HG02763 (cell line): ENCODE results near the gene KRT80.

Experiments
- ATAC-seq: cut with Tn5 transposase; IDR thresholded peaks from one replicate; pipeline ENCODE4 v1.9.1; 2021; ENCODE audit warnings: mild to moderate bottlenecking, moderate library complexity; ENCODE audit not compliant: unreplicated experiment

Gene KRT80

DNA sequence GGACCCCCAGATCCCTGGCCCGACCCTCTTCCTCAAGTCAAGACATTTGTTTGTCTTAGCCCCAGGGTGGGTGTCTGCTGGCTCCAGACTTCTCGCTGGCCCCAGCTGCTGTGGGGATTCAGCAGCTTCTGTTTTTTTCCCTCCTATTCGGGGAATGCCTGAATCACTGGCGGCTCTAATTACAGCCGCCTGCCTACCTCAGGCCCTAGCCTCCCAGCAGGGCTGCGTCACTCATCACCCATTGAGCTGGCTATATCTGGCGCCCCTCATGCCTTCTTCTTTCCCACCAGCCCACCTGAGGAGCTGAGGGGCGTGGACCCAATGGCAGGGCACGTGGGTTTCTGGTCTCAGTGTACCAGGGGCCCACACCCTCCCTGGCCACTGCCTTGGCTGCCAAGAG, 10.1 kb downstream of the KRT80 start:
- ATAC-seq: no peak

DNA sequence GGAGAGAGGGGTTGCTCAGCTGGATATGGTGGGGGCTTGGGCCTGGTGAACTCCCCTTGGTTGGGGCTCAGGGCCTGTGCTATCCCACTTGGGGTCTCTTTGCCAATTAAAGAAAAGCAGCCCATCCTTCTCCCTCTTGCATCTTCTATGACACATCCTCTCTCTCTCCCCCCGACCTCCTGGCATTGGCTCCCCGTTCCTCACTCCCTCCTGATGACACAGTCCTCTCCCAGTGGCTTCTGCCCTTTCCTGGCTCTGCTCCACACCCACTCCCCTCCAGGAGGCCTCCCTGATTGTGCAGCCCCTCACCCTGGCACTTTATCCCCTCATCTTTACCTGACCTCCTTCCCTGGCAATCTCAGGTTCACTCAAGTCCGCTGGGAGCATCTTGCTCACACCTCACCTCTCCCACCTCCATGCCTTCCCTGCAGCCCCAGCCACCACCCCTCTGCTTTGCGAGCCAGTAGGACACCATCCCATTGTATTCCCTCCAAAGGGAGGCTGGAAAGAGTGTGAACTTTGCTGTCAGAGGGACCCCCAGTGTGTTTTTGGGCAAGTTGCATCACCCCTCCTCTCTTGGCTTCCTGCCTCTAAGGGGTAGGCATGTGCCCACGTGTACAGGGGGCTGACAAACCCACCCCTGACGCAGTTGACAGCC, 10.7 kb downstream of the KRT80 start:
- no peak for ATAC-seq

GRCh38 chr12:52179396-52179973, 12.3 kb downstream of the KRT80 start:
- no peak for ATAC-seq

DNA sequence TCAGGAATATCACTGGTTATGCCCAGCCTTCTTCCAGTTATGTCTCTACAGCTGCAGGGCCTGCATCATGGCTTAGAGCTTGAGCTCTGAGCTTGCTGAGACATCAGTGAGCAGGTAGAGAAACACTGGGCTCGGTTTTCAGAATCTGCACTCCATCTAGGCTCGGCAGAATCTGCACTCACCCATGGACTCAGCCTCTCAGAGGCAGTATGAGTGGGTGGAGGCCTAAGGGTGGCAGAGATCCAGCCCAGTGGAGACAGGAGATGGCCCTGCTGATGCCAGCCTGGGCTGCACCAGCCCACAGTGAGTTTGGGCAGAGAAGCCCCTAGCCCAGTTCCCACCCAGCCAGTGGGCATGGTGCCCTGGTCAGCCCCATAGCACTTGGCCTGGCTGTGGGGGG, 12.8 kb downstream of the KRT80 start:
- ATAC-seq: no peak

DNA sequence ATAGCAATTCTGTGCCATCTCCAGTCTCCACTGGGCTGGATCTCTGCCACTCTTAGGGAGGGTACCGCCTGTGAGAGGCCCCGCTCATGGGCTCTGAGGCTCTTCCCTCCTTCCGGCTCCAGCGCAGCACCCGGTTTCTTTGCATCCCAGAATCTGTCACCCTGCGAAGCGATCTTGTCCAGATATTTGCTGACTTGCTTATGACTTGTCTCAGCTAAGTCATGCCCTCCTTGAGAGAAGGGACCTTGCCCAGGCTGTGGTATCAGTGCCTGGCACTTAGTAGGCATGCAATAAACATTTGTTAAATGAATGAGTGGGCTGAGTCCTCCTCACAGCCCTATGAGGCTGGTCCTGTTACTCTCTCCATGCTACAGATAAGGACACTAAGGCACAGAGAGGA, 13.4 kb downstream of the KRT80 start:
- no peak for ATAC-seq

- ATAC-seq: no peak
These were observed 16.2 kb downstream of the KRT80 start for GRCh38 chr12:52175371-52176350.

DNA sequence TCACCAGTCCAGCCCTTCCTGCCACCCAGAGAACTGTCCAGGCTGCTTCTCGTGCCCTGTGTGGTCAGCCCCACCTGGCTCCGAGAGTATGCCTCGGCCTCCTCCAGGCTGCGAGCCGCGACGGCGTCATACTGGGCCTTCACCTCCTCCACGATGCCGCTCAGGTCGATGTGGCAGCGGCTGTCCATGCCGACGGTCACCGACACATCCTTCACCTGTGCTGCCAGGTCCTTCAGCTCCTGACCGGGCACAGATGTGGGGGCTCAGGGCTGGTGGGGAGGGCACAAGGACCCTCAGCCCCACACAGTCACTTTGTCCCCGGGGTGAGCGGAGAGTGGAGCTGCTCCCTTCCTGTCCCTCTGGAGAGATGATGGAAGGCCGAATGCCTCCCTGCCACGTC, 18.3 kb downstream of the KRT80 start:
- no peak for ATAC-seq

DNA sequence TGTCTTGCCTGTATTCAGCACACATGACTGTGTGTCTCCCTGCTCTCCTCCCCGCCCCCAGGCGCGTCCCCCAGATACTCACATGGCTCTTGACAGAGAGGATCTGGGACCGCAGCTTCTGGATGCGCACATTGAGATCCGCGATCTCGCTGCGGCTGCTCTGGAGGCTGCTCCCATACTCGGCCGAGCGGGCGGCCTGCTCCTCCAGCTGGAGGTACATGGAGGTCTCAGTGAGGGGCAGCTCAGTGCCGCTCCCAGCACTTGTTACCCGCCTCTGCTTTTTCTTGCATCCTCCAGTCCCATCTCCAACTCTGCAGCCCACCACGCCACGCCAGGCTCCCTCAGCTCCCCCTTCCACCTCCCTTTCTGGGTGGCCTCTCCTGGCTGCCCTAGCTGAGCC, 18.9 kb downstream of the KRT80 start:
- no peak for ATAC-seq

DNA sequence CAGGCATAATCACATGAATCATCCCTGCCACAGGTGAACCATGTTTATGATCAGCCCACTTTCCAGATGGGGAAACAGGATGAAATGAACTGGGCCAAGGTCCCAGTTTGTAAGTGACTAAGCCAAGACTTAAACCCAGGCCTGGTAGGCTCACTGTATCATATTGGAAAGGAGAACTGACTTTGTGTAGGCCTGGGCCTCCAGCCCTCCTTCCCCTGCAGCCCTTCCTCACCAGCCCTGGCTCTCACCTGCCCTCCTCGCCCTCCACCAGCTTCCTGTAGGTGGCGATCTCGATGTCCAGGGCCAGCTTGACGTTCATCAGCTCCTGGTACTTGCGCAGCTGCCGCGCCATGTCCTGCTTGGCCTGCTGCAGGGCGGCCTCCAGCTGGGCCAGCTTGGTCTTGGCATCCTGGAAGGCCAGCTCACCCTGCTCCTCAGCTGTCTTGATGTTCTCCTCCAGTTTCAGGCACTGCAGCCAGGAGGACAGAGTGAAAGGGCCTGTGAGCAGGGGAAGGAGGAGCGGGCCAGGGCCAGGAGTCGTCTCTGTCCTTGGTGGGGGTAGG, 19.8 kb downstream of the KRT80 start:
- no peak for ATAC-seq

DNA sequence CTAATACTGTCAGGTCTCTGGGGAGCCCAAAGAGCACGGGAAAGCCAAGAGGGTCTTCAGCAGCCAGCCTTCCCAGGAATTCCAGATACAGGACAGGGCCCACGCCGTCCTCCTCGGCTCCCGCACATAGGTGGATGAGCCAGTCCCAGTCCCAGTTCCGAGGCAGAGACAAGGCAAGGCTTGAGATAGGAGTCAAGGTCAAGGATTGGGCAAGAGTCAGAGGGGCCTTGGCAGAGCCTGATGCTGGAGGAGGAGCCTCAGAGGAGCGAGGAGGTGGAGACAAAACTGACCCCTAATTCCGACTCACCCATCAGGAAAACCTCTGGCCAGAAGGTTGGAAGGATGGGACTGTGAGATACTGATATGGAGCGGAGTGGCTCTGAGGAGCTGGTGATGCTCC, 21.0 kb downstream of the KRT80 start:
- ATAC-seq: no peak

DNA sequence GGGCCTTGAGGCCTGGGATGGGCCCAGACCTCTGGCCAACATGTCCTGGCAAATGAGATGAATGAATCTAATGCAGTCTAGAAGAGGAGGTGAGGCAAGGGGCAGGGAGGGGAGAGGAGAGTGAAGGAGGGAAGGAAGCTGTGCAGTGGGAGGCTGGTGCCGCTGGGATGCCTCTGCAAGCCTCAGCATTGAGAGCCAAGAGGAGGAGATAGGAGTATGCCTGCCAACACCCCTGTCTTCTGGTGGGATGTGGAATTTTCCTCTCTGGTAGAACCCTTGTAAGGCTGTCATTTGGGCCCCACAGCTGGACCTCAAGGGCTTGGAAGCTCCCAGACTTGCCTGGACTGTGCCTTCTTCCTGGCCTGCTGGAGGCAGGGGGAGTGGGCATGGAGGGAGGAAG, 21.9 kb downstream of the KRT80 start:
- no peak for ATAC-seq

- no peak for ATAC-seq
These were observed 23.6 kb downstream of the KRT80 start for GRCh38 chr12:52168019-52168717.

DNA sequence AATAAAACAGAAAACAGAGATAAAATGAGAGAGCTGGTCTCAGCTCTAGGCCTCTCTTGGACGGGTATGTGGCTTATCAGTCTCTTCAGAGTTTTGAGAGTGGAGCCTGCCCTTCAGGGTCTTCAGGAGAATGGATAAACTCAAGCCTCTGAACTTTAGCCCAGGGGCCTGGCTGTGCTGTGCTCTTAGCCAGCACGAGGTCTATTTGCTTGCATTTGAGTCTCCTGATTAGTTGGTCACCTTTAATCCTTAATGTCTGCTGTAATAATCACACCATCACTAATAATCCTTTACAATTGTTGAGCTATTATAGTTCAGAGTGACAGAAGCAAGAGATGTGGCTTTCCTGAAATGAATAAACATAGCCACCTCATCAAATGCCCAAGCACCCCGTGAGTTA, 24.3 kb downstream of the KRT80 start:
- no peak for ATAC-seq

GRCh38 chr12:52166672-52167071, 25.1 kb downstream of the KRT80 start:
- ATAC-seq: no peak

GRCh38 chr12:52165096-52165855, 26.5 kb downstream of the KRT80 start:
- ATAC-seq: no peak

DNA sequence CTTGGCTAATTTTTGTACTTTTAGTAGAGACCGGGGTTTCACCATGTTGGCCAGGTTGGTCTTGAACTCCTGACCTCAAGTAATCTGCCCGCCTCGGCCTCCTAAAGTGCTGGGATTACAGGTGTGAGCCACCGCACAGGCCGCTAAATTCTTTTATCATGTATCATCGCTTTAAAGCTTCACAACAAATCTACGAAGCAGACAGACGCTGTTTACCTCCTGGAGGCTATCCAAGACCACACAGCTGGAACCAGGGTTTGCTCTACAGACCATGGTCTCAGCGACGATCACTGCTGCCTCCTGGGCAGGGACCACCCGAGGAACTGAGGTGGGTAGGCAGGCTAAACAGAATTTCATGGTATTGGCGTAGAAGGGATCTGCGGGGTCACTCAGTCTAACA, 27.2 kb downstream of the KRT80 start:
- no peak for ATAC-seq

DNA sequence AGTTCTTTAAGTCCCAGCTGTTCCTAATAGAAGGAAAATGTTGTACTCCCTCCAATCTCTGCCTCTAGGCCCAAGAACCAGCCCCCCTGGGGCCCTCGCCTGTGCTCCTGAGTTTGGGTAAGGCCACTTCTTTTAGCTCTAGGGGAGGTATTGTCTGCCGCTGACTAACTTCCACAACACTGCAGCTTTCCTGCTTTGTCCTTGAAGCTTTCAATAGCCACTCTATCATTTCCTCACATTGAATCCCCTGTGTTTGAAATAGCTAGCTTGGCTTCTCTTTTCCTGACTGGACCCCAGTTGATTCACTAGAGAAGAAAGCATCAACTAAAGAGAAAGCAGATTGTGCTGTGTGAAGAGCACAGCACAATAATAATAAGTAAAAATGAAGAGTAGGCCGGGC, 28.8 kb downstream of the KRT80 start:
- no peak for ATAC-seq

DNA sequence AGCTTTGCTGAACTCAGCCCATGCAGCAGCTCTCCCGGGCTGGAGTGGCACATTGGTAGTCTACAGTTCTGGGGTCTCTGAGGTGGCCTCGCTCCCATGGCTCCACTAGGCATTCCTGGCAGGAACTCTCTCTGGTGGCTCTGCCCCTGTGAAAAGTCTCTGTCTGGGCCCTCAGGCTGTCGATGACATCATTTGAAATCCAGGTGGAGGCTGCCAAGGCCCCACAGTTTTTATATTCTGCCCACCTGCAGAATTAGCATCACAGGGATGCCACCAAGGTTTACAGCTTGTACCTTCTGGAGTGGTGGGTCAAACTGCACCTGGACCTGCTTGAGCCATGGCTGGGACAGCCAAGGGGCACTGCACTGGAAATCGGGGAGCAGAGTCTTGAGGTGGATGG, 31.6 kb downstream of the KRT80 start:
- ATAC-seq: no peak

DNA sequence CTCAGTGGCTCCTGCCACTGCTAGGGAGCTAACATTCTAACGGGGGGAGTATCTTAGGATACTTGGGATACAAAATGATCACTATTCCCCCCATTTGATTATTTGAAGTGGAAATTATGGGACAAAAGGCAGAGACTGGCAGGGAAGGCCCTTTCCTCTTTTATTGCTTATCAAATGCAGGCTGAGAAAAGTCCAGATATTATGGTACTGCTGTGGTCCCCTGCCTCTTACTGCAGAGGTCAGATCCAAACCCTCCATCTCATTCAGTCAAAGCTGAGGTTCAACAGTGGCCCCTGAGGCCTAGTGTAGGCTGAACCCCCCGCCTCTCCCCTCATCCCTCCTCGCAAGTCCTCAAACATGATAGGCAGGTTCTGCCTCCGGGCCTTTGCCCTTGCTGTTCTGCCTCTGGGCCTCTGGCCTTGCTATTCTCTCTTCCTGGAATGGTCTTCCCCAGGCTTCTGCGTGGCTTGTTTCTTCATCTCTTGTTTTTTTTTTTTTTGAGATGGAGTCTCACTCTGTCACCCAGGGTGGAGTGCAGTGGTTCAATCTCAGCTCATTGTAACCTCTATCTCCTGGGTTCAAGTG, 34.2 kb downstream of the KRT80 start:
- ATAC-seq: no peak
